SK-N-SH (cell line): Measurements from ENCODE around the gene CD63. TPM values are rescaled to one million over a fixed set of nuclear protein-coding genes. Genes with fewer than 3 reads are reported as not detected.

Experiments
- CTCF ChIA-PET: fragments of 300-600, 350-600 bp; formaldehyde crosslinking; extraction: SDS; loops from one replicate; lab custom pipeline; 2021; lab: Yijun Ruan, JAX
- POLR2A ChIA-PET: fragments of 350-600 bp; sonication (Branson Sonifier 250); formaldehyde crosslinking; extraction: SDS; loops from one replicate; lab custom pipeline; 2020; ENCODE audit warnings: antibody characterized with exemption, inconsistent platforms; lab: Yijun Ruan, JAX
- DNase-seq: peaks from one replicate; pipeline ENCODE4 v3.0.0; 2012
- H2AFZ ChIP-seq: fragments of 200-600 bp; sonication (generic); 2 replicates; pipeline ENCODE4 v1.8.1; 2016; ENCODE audit warnings: antibody characterized with exemption, mild to moderate bottlenecking, low read depth
- H3F3A ChIP-seq: fragments of 200-600 bp; sonication (generic); replicated peaks from 2 replicates; pipeline ENCODE3; 2016; ENCODE audit warnings: antibody characterized with exemption, mild to moderate bottlenecking; ENCODE audit not compliant: insufficient read depth
- H3K27ac ChIP-seq, 2 experiments: fragments of 200-500 bp in 1 of 2; fragments of 200-600 bp in 1 of 2; sonication (Bioruptor generic) in 1 of 2; sonication (generic), shearing (Covaris generic) in 1 of 2; 2 replicates each; pipeline versions ENCODE4 v1.5.1 to v1.6.1; 2014 to 2016; ENCODE audit warnings: low read depth in 2 of 2, inconsistent platforms in 1 of 2, low read length in 1 of 2, mild to moderate bottlenecking in 1 of 2, mixed read lengths in 1 of 2
- H3K27me3 ChIP-seq: fragments of 200-600 bp; sonication (generic), shearing (Covaris generic); 2 replicates; pipeline ENCODE4 v1.6.1; 2016; ENCODE audit warnings: mixed run types; ENCODE audit not compliant: insufficient read depth
- H3K36me3 ChIP-seq, 2 experiments: fragments of 200-500 bp in 1 of 2; fragments of 200-600 bp in 1 of 2; sonication (Bioruptor generic) in 1 of 2; sonication (generic) in 1 of 2; replicated peaks in 1 of 2; 2 replicates each; pipeline versions ENCODE3 to v1.5.1; 2014 to 2016; ENCODE audit warnings: low read length in 1 of 2, mild to moderate bottlenecking in 1 of 2; ENCODE audit not compliant: insufficient read depth in 2 of 2, control insufficient read depth in 1 of 2
- H3K4me1 ChIP-seq, 2 experiments: fragments of 200-500 bp in 1 of 2; fragments of 200-600 bp in 1 of 2; sonication (Bioruptor generic) in 1 of 2; sonication (generic), shearing (Covaris generic) in 1 of 2; 2 replicates each; pipeline versions ENCODE4 v1.5.1 to v1.6.1; 2014 to 2016; ENCODE audit warnings: low read depth in 1 of 2, low read length in 1 of 2, mixed run types in 1 of 2; ENCODE audit not compliant: insufficient read depth in 2 of 2, control insufficient read depth in 1 of 2
- H3K4me2 ChIP-seq: fragments of 200-600 bp; sonication (generic), shearing (Covaris generic); 2 replicates; pipeline ENCODE4 v1.6.1; 2017; ENCODE audit warnings: mixed run types
- H3K4me3 ChIP-seq, 2 experiments: fragments of 200-500 bp in 1 of 2; fragments of 200-600 bp in 1 of 2; sonication (Bioruptor generic) in 1 of 2; sonication (generic), shearing (Covaris generic) in 1 of 2; 2 replicates each; pipeline versions ENCODE4 v1.5.1 to v1.8.1; 2014 to 2016; ENCODE audit warnings: low read depth in 2 of 2, inconsistent platforms in 1 of 2, low read length in 1 of 2, mild to moderate bottlenecking in 1 of 2, mixed read lengths in 1 of 2, moderate library complexity in 1 of 2
- H3K79me2 ChIP-seq: fragments of 200-600 bp; sonication (generic); 2 replicates; pipeline ENCODE4 v1.8.1; 2017; ENCODE audit warnings: mild to moderate bottlenecking; ENCODE audit not compliant: insufficient read depth
- H3K9ac ChIP-seq: fragments of 200-600 bp; sonication (generic); 2 replicates; pipeline ENCODE4 v1.6.1; 2017; ENCODE audit warnings: mixed run types
- H3K9me2 ChIP-seq: fragments of 200-600 bp; sonication (generic); 2 replicates; pipeline ENCODE4 v1.6.1; 2017; ENCODE audit warnings: mixed run types
- H3K9me3 ChIP-seq: fragments of 200-600 bp; sonication (generic); 2 replicates; pipeline ENCODE4 v1.6.1; 2017; ENCODE audit warnings: mixed run types, mild to moderate bottlenecking, moderate library complexity
- H4K20me1 ChIP-seq: fragments of 200-600 bp; sonication (generic); 2 replicates; pipeline ENCODE4 v1.6.1; 2017; ENCODE audit warnings: mild to moderate bottlenecking, mixed run types; ENCODE audit not compliant: insufficient read depth
- ELF1 ChIP-seq: IDR thresholded peaks from 2 replicates; pipeline ENCODE4 v1.4.0; 2012
- EZH2phosphoT487 ChIP-seq: fragments of 200-600 bp; sonication (generic); IDR thresholded peaks from 2 replicates; pipeline ENCODE4 v1.6.1; 2017; ENCODE audit warnings: low read depth, mixed run types, mild to moderate bottlenecking, antibody characterized with exemption, moderate library complexity, borderline replicate concordance
- FOXJ3 ChIP-seq: sonication (generic); formaldehyde crosslinking; IDR thresholded peaks from 2 replicates; pipeline ENCODE4 v1.5.1; 2020; ENCODE audit warnings: mild to moderate bottlenecking, missing genetic modification reagents
- FOXM1 ChIP-seq: IDR thresholded peaks from 2 replicates; pipeline ENCODE4 v1.4.0; 2012; ENCODE audit warnings: low read depth, mild to moderate bottlenecking
- MEF2A ChIP-seq: IDR thresholded peaks from 2 replicates; pipeline ENCODE4 v1.4.0; 2012; ENCODE audit warnings: low read depth, borderline replicate concordance
- MXI1 ChIP-seq: IDR thresholded peaks from 2 replicates; pipeline ENCODE4 v1.6.1; 2012; ENCODE audit warnings: mild to moderate bottlenecking, low read depth, low read length, improper control_type of control experiment
- NRF1 ChIP-seq: IDR thresholded peaks from 2 replicates; pipeline ENCODE4 v1.6.1; 2012; ENCODE audit warnings: low read depth, mild to moderate bottlenecking, low read length
- POLR2AphosphoS5 ChIP-seq: IDR thresholded peaks from 2 replicates; pipeline ENCODE4 v1.6.1; 2012; ENCODE audit warnings: low read depth, low read length
- RAD21 ChIP-seq: IDR thresholded peaks from 2 replicates; pipeline ENCODE4 v1.6.1; 2012; ENCODE audit warnings: mild to moderate bottlenecking, low read length
- RFX5 ChIP-seq: IDR thresholded peaks from 2 replicates; pipeline ENCODE4 v1.6.1; 2012; ENCODE audit warnings: mild to moderate bottlenecking, improper control_type of control experiment, low read length
- RXRA ChIP-seq: IDR thresholded peaks from 2 replicates; pipeline ENCODE4 v1.4.0; 2012; ENCODE audit warnings: low read depth, mild to moderate bottlenecking, borderline replicate concordance
- SIN3A ChIP-seq: IDR thresholded peaks from 2 replicates; pipeline ENCODE4 v1.6.1; 2012; ENCODE audit warnings: low read depth, mild to moderate bottlenecking, low read length, moderate library complexity, borderline replicate concordance
- TAF1 ChIP-seq: IDR thresholded peaks from 2 replicates; pipeline ENCODE4 v1.6.1; 2012; ENCODE audit warnings: low read depth, mild to moderate bottlenecking, low read length, moderate library complexity, borderline replicate concordance
- TCF12 ChIP-seq: IDR thresholded peaks from 2 replicates; pipeline ENCODE4 v1.4.0; 2012
- TEAD4 ChIP-seq: IDR thresholded peaks from 2 replicates; pipeline ENCODE4 v1.4.0; 2012; ENCODE audit warnings: mild to moderate bottlenecking, borderline replicate concordance; ENCODE audit not compliant: insufficient read depth
- WGBS: methylation state at CpG from one replicate; pipeline ENCODE4 v1.1.6; 2017; ENCODE audit warnings: low lambda C conversion rate; 5-methylcytosine and 5-hydroxymethylcytosine counted together
- polyA plus RNA-seq, 3 experiments: library from polyadenylated mRNA; depleted of rRNA; stranded (reverse); fragments of >200 nt; gene quantifications; 2 replicates each; pipeline ENCODE4 v1.2.3, GENCODE V29; 2012
- TF ChIP-seq, protein P1 (sequence below): fragments of 150-350 bp; IDR thresholded peaks from 2 replicates; pipeline ENCODE4 v1.6.1; 2016; ENCODE audit warnings: mild to moderate bottlenecking, low read depth, low read length
- TF ChIP-seq, protein P2 (sequence below): fragments of 150-350 bp; IDR thresholded peaks from 2 replicates; pipeline ENCODE4 v1.6.1; 2017; ENCODE audit warnings: antibody characterized with exemption, low read length, low read depth, borderline replicate concordance
- TF ChIP-seq, protein P3 (sequence below): IDR thresholded peaks from 2 replicates; pipeline ENCODE4 v1.4.0; 2012; ENCODE audit warnings: low read depth, borderline replicate concordance
- TF ChIP-seq, protein P4 (sequence below): IDR thresholded peaks from 2 replicates; pipeline ENCODE4 v1.4.0; 2012; ENCODE audit warnings: low read depth
- TF ChIP-seq, protein P5 (sequence below): IDR thresholded peaks from 2 replicates; pipeline ENCODE4 v1.4.0; 2012; ENCODE audit warnings: low read depth, borderline replicate concordance

Gene CD63
- polyA plus RNA-seq, 1 of the 3 experiments (the other 2 are of a cell fraction) = 1,465 TPM

DNA sequence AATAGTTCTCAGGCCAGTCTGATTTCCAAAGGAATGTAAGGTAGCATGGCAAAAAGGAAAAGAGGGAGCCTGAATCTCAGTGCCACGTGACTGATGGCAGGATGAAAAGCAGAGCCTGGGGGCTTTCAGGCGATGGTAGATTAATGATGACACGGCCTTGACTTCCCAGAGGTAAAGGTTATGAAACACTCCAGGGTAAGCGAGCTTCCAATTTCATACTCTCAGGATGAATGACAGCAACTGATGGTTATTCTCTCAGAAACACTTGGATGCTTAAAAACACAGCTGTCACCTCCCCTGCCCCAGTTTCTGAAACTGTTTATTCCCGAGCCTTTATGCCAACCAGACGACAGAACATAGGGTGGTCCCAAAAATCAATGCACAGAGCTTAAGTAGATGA is 42.9 kb upstream of the CD63 start:
- peaks cover 15 to 57% of the 10 kb centered on the region in 2 experiments for H3K36me3 ChIP-seq
- no peaks in the 10 kb centered on the region for H3K9me2 ChIP-seq
- no peaks in the 10 kb centered on the region for H4K20me1 ChIP-seq
- H2AFZ ChIP-seq = no peak overlapping the region
- no peaks in the 10 kb centered on the region for H3F3A ChIP-seq
- no peak overlapping the region for H3K4me3 ChIP-seq
- peaks cover 18% of the 10 kb centered on the region; the same call in 1 of the 2 replicates for H3K79me2 ChIP-seq
- no peak for DNase-seq
- POLR2A ChIA-PET = no interaction called here
- H3K4me2 ChIP-seq = no peak overlapping the region
- whole genome bisulfite sequencing = 93% methylated on average over 6 of the region's 6 CpGs
- no peak overlapping the region for H3K27ac ChIP-seq
- TF ChIP-seq SIN3A (no peak), RFX5 (no peak), ELF1 (no peak), TEAD4 (no peak), TCF12 (no peak)
- TF ChIP-seq, protein P1, sequence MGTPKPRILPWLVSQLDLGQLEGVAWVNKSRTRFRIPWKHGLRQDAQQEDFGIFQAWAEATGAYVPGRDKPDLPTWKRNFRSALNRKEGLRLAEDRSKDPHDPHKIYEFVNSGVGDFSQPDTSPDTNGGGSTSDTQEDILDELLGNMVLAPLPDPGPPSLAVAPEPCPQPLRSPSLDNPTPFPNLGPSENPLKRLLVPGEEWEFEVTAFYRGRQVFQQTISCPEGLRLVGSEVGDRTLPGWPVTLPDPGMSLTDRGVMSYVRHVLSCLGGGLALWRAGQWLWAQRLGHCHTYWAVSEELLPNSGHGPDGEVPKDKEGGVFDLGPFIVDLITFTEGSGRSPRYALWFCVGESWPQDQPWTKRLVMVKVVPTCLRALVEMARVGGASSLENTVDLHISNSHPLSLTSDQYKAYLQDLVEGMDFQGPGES = no peak
- TF ChIP-seq, protein P2, sequence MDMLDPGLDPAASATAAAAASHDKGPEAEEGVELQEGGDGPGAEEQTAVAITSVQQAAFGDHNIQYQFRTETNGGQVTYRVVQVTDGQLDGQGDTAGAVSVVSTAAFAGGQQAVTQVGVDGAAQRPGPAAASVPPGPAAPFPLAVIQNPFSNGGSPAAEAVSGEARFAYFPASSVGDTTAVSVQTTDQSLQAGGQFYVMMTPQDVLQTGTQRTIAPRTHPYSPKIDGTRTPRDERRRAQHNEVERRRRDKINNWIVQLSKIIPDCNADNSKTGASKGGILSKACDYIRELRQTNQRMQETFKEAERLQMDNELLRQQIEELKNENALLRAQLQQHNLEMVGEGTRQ = no peak
- no peaks in the 10 kb centered on the region for H3K9me3 ChIP-seq
- no peak overlapping the region for H3K9ac ChIP-seq
- CTCF ChIA-PET = interaction anchor here (1.1 to 3.4 kb wide), 2 partner anchors 18 to 33 kb away, joined by 3 to 14 read pairs; no protein-coding TSS in a partner anchor
- H3K4me1 ChIP-seq = no peaks in the 10 kb centered on the region
- H3K27me3 ChIP-seq = no peaks in the 10 kb centered on the region

DNA sequence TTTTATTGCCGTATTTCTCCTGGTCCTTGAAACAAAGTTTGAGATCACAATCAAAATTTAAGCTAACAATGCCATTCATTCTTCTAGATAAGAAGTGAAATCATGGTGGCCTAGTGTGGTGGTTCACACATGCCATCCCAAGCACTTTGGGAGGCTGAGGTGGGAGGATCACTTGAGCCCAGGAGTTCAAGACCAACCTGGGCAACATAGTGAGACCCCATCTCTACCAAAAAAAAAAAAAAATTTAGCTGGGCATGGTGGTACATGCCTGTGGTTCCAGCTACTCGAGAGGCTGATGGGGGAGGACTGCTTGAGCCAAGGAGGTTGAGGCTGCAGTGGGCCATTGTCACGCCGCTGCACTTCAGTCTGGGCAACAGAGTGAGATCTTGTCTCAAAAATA is 38.3 kb upstream of the CD63 start:
- H3K36me3 ChIP-seq = peaks cover 22 to 45% of the 10 kb centered on the region in 2 experiments
- no peak overlapping the region for H3K9ac ChIP-seq
- ChIA-PET POLR2A (no interaction called here), CTCF (interaction anchor here (1.2 to 1.8 kb wide), 3 partner anchors 14 to 172 kb away, joined by 4 to 7 read pairs (median 4); no protein-coding TSS in a partner anchor)
- no peaks in the 10 kb centered on the region for H3F3A ChIP-seq
- no peaks in the 10 kb centered on the region for H4K20me1 ChIP-seq
- DNase-seq = no peak
- H2AFZ ChIP-seq = no peak overlapping the region
- H3K9me2 ChIP-seq = no peaks in the 10 kb centered on the region
- 100% methylated on average over 4 of the region's 4 CpGs for WGBS
- H3K4me3 ChIP-seq = no peak overlapping the region
- H3K27ac ChIP-seq = no peak overlapping the region
- no peaks in the 10 kb centered on the region for H3K9me3 ChIP-seq
- H3K4me2 ChIP-seq = no peak overlapping the region
- peaks cover 19% of the 10 kb centered on the region; the same call in 1 of the 2 replicates for H3K79me2 ChIP-seq
- no peak for TF ChIP-seq NRF1
- TF ChIP-seq, protein P3, sequence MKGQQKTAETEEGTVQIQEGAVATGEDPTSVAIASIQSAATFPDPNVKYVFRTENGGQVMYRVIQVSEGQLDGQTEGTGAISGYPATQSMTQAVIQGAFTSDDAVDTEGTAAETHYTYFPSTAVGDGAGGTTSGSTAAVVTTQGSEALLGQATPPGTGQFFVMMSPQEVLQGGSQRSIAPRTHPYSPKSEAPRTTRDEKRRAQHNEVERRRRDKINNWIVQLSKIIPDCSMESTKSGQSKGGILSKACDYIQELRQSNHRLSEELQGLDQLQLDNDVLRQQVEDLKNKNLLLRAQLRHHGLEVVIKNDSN = no peak
- TF ChIP-seq TCF12 = no peak
- TF ChIP-seq MXI1 = no peak
- TF ChIP-seq, protein P4, sequence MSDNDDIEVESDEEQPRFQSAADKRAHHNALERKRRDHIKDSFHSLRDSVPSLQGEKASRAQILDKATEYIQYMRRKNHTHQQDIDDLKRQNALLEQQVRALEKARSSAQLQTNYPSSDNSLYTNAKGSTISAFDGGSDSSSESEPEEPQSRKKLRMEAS = no peak
- TF ChIP-seq TAF1 = no peak
- no peak for TF ChIP-seq RXRA
- no peak for TF ChIP-seq FOXM1
- TF ChIP-seq MEF2A = no peak
- TF ChIP-seq, protein P2 = no peak
- no peak for TF ChIP-seq RAD21
- no peak for TF ChIP-seq EZH2phosphoT487
- no peak for TF ChIP-seq FOXJ3 (CRISPR knock-in tag)
- TF ChIP-seq, protein P5, sequence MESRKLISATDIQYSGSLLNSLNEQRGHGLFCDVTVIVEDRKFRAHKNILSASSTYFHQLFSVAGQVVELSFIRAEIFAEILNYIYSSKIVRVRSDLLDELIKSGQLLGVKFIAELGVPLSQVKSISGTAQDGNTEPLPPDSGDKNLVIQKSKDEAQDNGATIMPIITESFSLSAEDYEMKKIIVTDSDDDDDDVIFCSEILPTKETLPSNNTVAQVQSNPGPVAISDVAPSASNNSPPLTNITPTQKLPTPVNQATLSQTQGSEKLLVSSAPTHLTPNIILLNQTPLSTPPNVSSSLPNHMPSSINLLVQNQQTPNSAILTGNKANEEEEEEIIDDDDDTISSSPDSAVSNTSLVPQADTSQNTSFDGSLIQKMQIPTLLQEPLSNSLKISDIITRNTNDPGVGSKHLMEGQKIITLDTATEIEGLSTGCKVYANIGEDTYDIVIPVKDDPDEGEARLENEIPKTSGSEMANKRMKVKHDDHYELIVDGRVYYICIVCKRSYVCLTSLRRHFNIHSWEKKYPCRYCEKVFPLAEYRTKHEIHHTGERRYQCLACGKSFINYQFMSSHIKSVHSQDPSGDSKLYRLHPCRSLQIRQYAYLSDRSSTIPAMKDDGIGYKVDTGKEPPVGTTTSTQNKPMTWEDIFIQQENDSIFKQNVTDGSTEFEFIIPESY = no peak
- no peak for TF ChIP-seq POLR2AphosphoS5
- no peaks in the 10 kb centered on the region for H3K27me3 ChIP-seq
- peaks cover 0 to 2% of the 10 kb centered on the region in 2 experiments; a peak in 1 of 4 replicates for H3K4me1 ChIP-seq
